Sigmoid colon (tissue), 7 donors: Measurements from ENCODE around the gene ATP2B3. TPM values are rescaled to one million over a fixed set of nuclear protein-coding genes. Genes with fewer than 3 reads are reported as not detected.

ENCODE experiments used
- DNase-seq: peaks from one replicate; pipeline ENCODE4 v3.0.0-alpha.2; 2019
- H3K27ac ChIP-seq, 4 donors: fragments of 200-600 bp; sonication (generic); one replicate each; pipeline ENCODE4 v1.5.1; 2016 to 2019; ENCODE audit warnings: mild to moderate bottlenecking in 1 of 4
- H3K27me3 ChIP-seq, 3 donors: fragments of 200-600 bp; sonication (generic); one replicate each; pipeline ENCODE4 v1.5.1; 2019; ENCODE audit warnings: mild to moderate bottlenecking in 1 of 3
- H3K36me3 ChIP-seq, 4 donors: fragments of 200-600 bp; sonication (generic); one replicate each; pipeline ENCODE4 v1.5.1; 2016 to 2019
- H3K4me1 ChIP-seq, 4 donors: fragments of 200-600 bp; sonication (generic); one replicate each; pipeline ENCODE4 v1.5.1; 2017 to 2019
- H3K4me3 ChIP-seq, 4 donors: fragments of 200-600 bp; sonication (generic); one replicate each; pipeline ENCODE4 v1.5.1; 2017 to 2019; ENCODE audit warnings: mild to moderate bottlenecking in 2 of 4, moderate library complexity in 1 of 4
- H3K9me3 ChIP-seq, 4 donors: fragments of 200-600 bp in 3 of 4; sonication (generic) in 3 of 4; one replicate each; pipeline versions ENCODE4 v1.5.1 to v1.6.1; 2013 to 2019
- CTCF ChIP-seq, 4 experiments: fragments of 450-650 bp in 3 of 4; fragments of 200-600 bp in 1 of 4; IDR thresholded peaks; one replicate each; pipeline ENCODE4 v1.5.1; 2016 to 2019; ENCODE audit warnings: antibody characterized with exemption in 4 of 4, mild to moderate bottlenecking in 3 of 4, moderate library complexity in 2 of 4
- EP300 ChIP-seq, 4 donors: sonication (generic); formaldehyde crosslinking; IDR thresholded peaks; one replicate each; pipeline ENCODE4 v1.6.1; 2017; ENCODE audit warnings: antibody characterized with exemption in 4 of 4
- POLR2A ChIP-seq, 2 donors: fragments of 450-650 bp; IDR thresholded peaks; one replicate each; pipeline ENCODE4 v1.6.1; 2016; ENCODE audit warnings: antibody characterized with exemption in 2 of 2, mild to moderate bottlenecking in 2 of 2, moderate library complexity in 2 of 2
- POLR2AphosphoS5 ChIP-seq, 4 donors: sonication (generic); formaldehyde crosslinking; IDR thresholded peaks; one replicate each; pipeline ENCODE4 v1.6.1; 2017; ENCODE audit warnings: antibody characterized with exemption in 4 of 4
- WGBS, 2 donors: extraction: QIAGEN DNeasy Blood & Tissue Kit; methylation state at CpG; one replicate each; pipeline ENCODE4 v1.1.7; 2013; 5-methylcytosine and 5-hydroxymethylcytosine counted together
- intact Hi-C: fragments of 100-400 bp; cut with DNase I; formaldehyde crosslinking; loops from one replicate; pipeline ENCODE4 v1.15.1; 2023
- polyA plus RNA-seq, 3 donors: library from polyadenylated mRNA; stranded (reverse); fragments of 200-250 nt; gene quantifications; one replicate each; pipeline ENCODE4 v1.2.3, GENCODE V29; 2013
- total RNA-seq, 4 donors: library from RNA; depleted of rRNA; stranded (reverse); fragments of >200 nt; gene quantifications; one replicate each; pipeline ENCODE4 v1.1.0, GENCODE V29; 2016
- donor health status: healthy with polysubstance abuse.
- donor health status: Bipolar disorder and iron deficiency.
- donor health status: healthy.

The ATP2B3 gene
- total and polyA plus RNA-seq, 7 donors: under 0.01 to 0.95 (median 0.26) TPM; not detected in 2

GRCh38 chrX:153526801-153527200 lies 9.4 kb downstream of the ATP2B3 start:
- WGBS, 2 donors: 51 to 53% methylated on average over 10 of the region's 10 CpGs
- no peak for TF ChIP-seq CTCF (IDR thresholded peaks at IDR 0.05)
- TF ChIP-seq POLR2AphosphoS5 (IDR thresholded peaks at IDR 0.05): no peak
- TF ChIP-seq EP300 (IDR thresholded peaks at IDR 0.05): no peak
- no peak for TF ChIP-seq POLR2A (IDR thresholded peaks at IDR 0.05)
- Histone ChIP-seq H3K27ac (no peak overlapping the region), H3K4me1 (no peaks in the 10 kb centered on the region), H3K27me3 (peaks cover 0 to 7% (median 4%) of the 10 kb centered on the region in 3 donors), H3K4me3 (no peak overlapping the region), H3K9me3 (no peaks in the 10 kb centered on the region), H3K36me3 (no peaks in the 10 kb centered on the region)
- no peak for DNase-seq
- intact Hi-C loops: no loop called here

GRCh38 chrX:153527208-153527607 lies 9.8 kb downstream of the ATP2B3 start:
- WGBS, 2 donors: 43 to 69% methylated on average over 15 of the region's 15 CpGs
- H3K27ac ChIP-seq: no peak overlapping the region
- intact Hi-C loops: no loop called here
- H3K9me3 ChIP-seq: no peaks in the 10 kb centered on the region
- H3K4me1 ChIP-seq: no peaks in the 10 kb centered on the region
- DNase-seq: no peak
- no peaks in the 10 kb centered on the region for H3K36me3 ChIP-seq
- peaks cover 0 to 4% (median 4%) of the 10 kb centered on the region in 3 donors for H3K27me3 ChIP-seq
- H3K4me3 ChIP-seq: no peak overlapping the region
- TF ChIP-seq CTCF (IDR thresholded peaks at IDR 0.05) (no peak), EP300 (IDR thresholded peaks at IDR 0.05) (no peak), POLR2A (IDR thresholded peaks at IDR 0.05) (no peak), POLR2AphosphoS5 (IDR thresholded peaks at IDR 0.05) (no peak)

GRCh38 chrX:153530411-153531129 lies 13.1 kb downstream of the ATP2B3 start:
- H3K27me3 ChIP-seq: peaks cover 0 to 4% (median 0%) of the 10 kb centered on the region in 3 donors
- no peak overlapping the region for H3K4me3 ChIP-seq
- 64 to 68% methylated on average over 20 of the region's 20 CpGs for WGBS, 2 donors
- no peaks in the 10 kb centered on the region for H3K9me3 ChIP-seq
- H3K4me1 ChIP-seq: no peaks in the 10 kb centered on the region
- H3K27ac ChIP-seq: no peak overlapping the region
- no peaks in the 10 kb centered on the region for H3K36me3 ChIP-seq
- intact Hi-C loops: no loop called here
- TF ChIP-seq POLR2AphosphoS5 (IDR thresholded peaks at IDR 0.05) (no peak), CTCF (IDR thresholded peaks at IDR 0.05) (no peak), POLR2A (IDR thresholded peaks at IDR 0.05) (no peak), EP300 (IDR thresholded peaks at IDR 0.05) (no peak)
- DNase-seq: no peak

- H3K27me3 ChIP-seq: no peaks in the 10 kb centered on the region
- DNase-seq: no peak
- TF ChIP-seq EP300 (IDR thresholded peaks at IDR 0.05) (no peak), CTCF (IDR thresholded peaks at IDR 0.05) (no peak), POLR2A (IDR thresholded peaks at IDR 0.05) (no peak), POLR2AphosphoS5 (IDR thresholded peaks at IDR 0.05) (no peak)
- no peaks in the 10 kb centered on the region for H3K4me1 ChIP-seq
- H3K9me3 ChIP-seq: no peaks in the 10 kb centered on the region
- intact Hi-C loops: no loop called here
- H3K36me3 ChIP-seq: no peaks in the 10 kb centered on the region
- WGBS, 2 donors: 72 to 80% methylated on average over 15 of the region's 15 CpGs
- no peak overlapping the region for H3K27ac ChIP-seq
- no peak overlapping the region for H3K4me3 ChIP-seq
These were observed 15.6 kb downstream of the ATP2B3 start for GRCh38 chrX:153533091-153533490.

GRCh38 chrX:153537080-153537479 lies 19.6 kb downstream of the ATP2B3 start:
- no peaks in the 10 kb centered on the region for H3K27me3 ChIP-seq
- no peaks in the 10 kb centered on the region for H3K36me3 ChIP-seq
- intact Hi-C loops: no loop called here
- H3K27ac ChIP-seq: no peak overlapping the region
- H3K9me3 ChIP-seq: no peaks in the 10 kb centered on the region
- TF ChIP-seq POLR2A (IDR thresholded peaks at IDR 0.05) (no peak), CTCF (IDR thresholded peaks at IDR 0.05) (no peak), EP300 (IDR thresholded peaks at IDR 0.05) (no peak), POLR2AphosphoS5 (IDR thresholded peaks at IDR 0.05) (no peak)
- DNase-seq: no peak
- 71 to 81% methylated on average over 11 of the region's 11 CpGs for WGBS, 2 donors
- no peak overlapping the region for H3K4me3 ChIP-seq
- H3K4me1 ChIP-seq: no peaks in the 10 kb centered on the region
